Endothelial cell of umbilical vein (primary cell): ENCODE results near the gene KRT32. TPM values are rescaled to one million over a fixed set of nuclear protein-coding genes. Genes with fewer than 3 reads are reported as not detected.

Experiments used
- BruUV-seq: library from RNA; stranded (reverse); fragments of 400-500 nt; replicated peaks from 2 replicates; lab custom pipeline; 2021; lab: Mats Ljungman, UMichigan
- CTCF ChIA-PET: fragments of 300-600, 350-600 bp; sonication (Branson Sonifier 250); formaldehyde crosslinking; loops from one replicate; lab custom pipeline; 2021; ENCODE audit warnings: antibody characterized with exemption, inconsistent platforms; lab: Charles Lee
- POLR2A ChIA-PET: fragments of 300-600, 350-600 bp; sonication (Branson Sonifier 250); formaldehyde crosslinking; loops from one replicate; lab custom pipeline; 2021; ENCODE audit warnings: antibody characterized with exemption, inconsistent platforms; lab: Charles Lee
- DNase-seq: peaks from one replicate; pipeline ENCODE4 v3.0.0-alpha.2; 2011; ENCODE audit warnings: low read depth, low spot score
- FAIRE-seq: peaks from 2 replicates; lab custom pipeline; 2011; peaks lifted over from hg19 to GRCh38; lab: Jason Lieb, UNC
- H2AFZ ChIP-seq: 2 replicates; pipeline ENCODE4 v1.6.0; 2012; ENCODE audit warnings: low read depth, low read length, control low read depth, inconsistent platforms
- H3K27ac ChIP-seq: 2 replicates; pipeline ENCODE4 v1.5.1; 2011; ENCODE audit warnings: low read depth, mild to moderate bottlenecking, control low read depth, low read length, moderate library complexity; ENCODE audit not compliant: insufficient read depth
- H3K27me3 ChIP-seq, 2 experiments: 2 replicates each; pipeline versions ENCODE4 v1.6.0 to v1.6.1; 2011; ENCODE audit warnings: low read length in 2 of 2, mixed read lengths in 1 of 2; ENCODE audit not compliant: control insufficient read depth in 2 of 2, insufficient read depth in 2 of 2
- H3K36me3 ChIP-seq, 2 experiments: 2 replicates in 1 of 2; 3 replicates in 1 of 2; pipeline ENCODE4 v1.5.1; 2011; ENCODE audit warnings: low read length in 2 of 2, mild to moderate bottlenecking in 1 of 2, moderate library complexity in 1 of 2; ENCODE audit not compliant: control insufficient read depth in 2 of 2, insufficient read depth in 2 of 2; ENCODE audit errors: extremely low read depth in 1 of 2
- H3K4me1 ChIP-seq: 3 replicates; pipeline ENCODE4 v1.5.1; 2011; ENCODE audit warnings: mild to moderate bottlenecking, low read length; ENCODE audit not compliant: control insufficient read depth, insufficient read depth; ENCODE audit errors: extremely low read depth
- H3K4me2 ChIP-seq: 2 replicates; pipeline ENCODE4 v1.6.1; 2011; ENCODE audit warnings: low read length, control low read depth, mixed read lengths; ENCODE audit not compliant: insufficient read depth
- H3K4me3 ChIP-seq, 3 experiments: fragments of 200-600 bp in 1 of 3; sonication (generic), shearing (Covaris generic) in 1 of 3; replicated peaks in 1 of 3; 2 replicates each; pipeline ENCODE4 v1.5.1; 2011 to 2016; ENCODE audit warnings: control low read depth in 3 of 3, low read length in 3 of 3, mild to moderate bottlenecking in 2 of 3, inconsistent platforms in 1 of 3, low read depth in 1 of 3, moderate library complexity in 1 of 3; ENCODE audit not compliant: insufficient read depth in 1 of 3
- H3K79me2 ChIP-seq: 2 replicates; pipeline ENCODE4 v1.6.0; 2012; ENCODE audit warnings: low read length, inconsistent platforms; ENCODE audit not compliant: control insufficient read depth, insufficient read depth
- H3K9ac ChIP-seq: replicated peaks from 2 replicates; pipeline ENCODE3; 2011; ENCODE audit warnings: low read length, control low read depth; ENCODE audit not compliant: insufficient read depth; ENCODE audit errors: extremely low read depth
- H3K9me1 ChIP-seq: replicated peaks from 3 replicates; pipeline ENCODE4 v1.6.0; 2011; ENCODE audit warnings: mild to moderate bottlenecking, low read length; ENCODE audit not compliant: control insufficient read depth, insufficient read depth; ENCODE audit errors: extremely low read depth
- H3K9me3 ChIP-seq: replicated peaks from 2 replicates; pipeline ENCODE4 v1.5.1; 2012; ENCODE audit warnings: low read length, inconsistent platforms; ENCODE audit not compliant: control insufficient read depth, insufficient read depth
- H4K20me1 ChIP-seq: replicated peaks from 2 replicates; pipeline ENCODE3; 2011; ENCODE audit warnings: mild to moderate bottlenecking, low read length; ENCODE audit not compliant: control insufficient read depth, insufficient read depth; ENCODE audit errors: extremely low read depth
- EZH2 ChIP-seq: IDR thresholded peaks from 2 replicates; pipeline ENCODE4 v1.6.1; 2012; ENCODE audit warnings: borderline replicate concordance, low read depth, mild to moderate bottlenecking, moderate library complexity, low read length, inconsistent platforms; ENCODE audit not compliant: severe bottlenecking
- FOS ChIP-seq: IDR thresholded peaks from 2 replicates; pipeline ENCODE4 v1.6.1; 2011; ENCODE audit warnings: mild to moderate bottlenecking, low read length, moderate library complexity, borderline replicate concordance; ENCODE audit not compliant: insufficient read depth
- GATA2 ChIP-seq: IDR thresholded peaks from 2 replicates; pipeline ENCODE4 v1.7.0; 2011; ENCODE audit warnings: low read depth, mild to moderate bottlenecking, moderate library complexity, mixed read lengths, low read length; ENCODE audit not compliant: insufficient read length, insufficient read depth
- JUN ChIP-seq: IDR thresholded peaks from 2 replicates; pipeline ENCODE4 v1.6.1; 2011; ENCODE audit warnings: borderline replicate concordance, low read depth; ENCODE audit not compliant: insufficient read length, insufficient read depth
- MYC ChIP-seq: IDR thresholded peaks from one replicate; pipeline ENCODE4 v1.6.1; 2011; ENCODE audit warnings: mild to moderate bottlenecking, low read depth, low read length
- POLR2A ChIP-seq: IDR thresholded peaks from 2 replicates; pipeline ENCODE4 v1.6.1; 2012; ENCODE audit warnings: low read depth, mild to moderate bottlenecking, control low read depth, low read length
- POLR2AphosphoS5 ChIP-seq: IDR thresholded peaks from 2 replicates; pipeline ENCODE4 v1.6.1; 2012; ENCODE audit warnings: low read depth, mild to moderate bottlenecking, control low read depth, low read length, moderate library complexity; ENCODE audit not compliant: insufficient read depth
- dilution Hi-C: fragments of 300-500 bp; cut with MboI; formaldehyde crosslinking; loops from one replicate; pipeline ENCODE4 v1.15.0; 2019; ENCODE audit warnings: low sequenced_read_pairs; ENCODE audit not compliant: extremely low pct_ligation_motif_present
- intact Hi-C: fragments of 100-400 bp; cut with micrococcal nuclease; formaldehyde crosslinking; loops from one replicate; pipeline ENCODE4 v1.10.0; 2022
- polyA plus RNA-seq, 4 experiments: library from polyadenylated mRNA; depleted of rRNA in 3 of 4; stranded (reverse) in 3 of 4; unstranded in 1 of 4; fragments of >200 nt; gene quantifications; 2 replicates each; pipeline versions ENCODE4 v1.2.1 to v1.2.3, GENCODE V29; 2011 to 2012; ENCODE audit warnings: missing spikeins in 1 of 4
- total RNA-seq: library from RNA; stranded (reverse); gene quantifications from 2 replicates; pipeline ENCODE4 v1.2.3, GENCODE V29; 2021
- TF ChIP-seq, protein P1 (sequence below): IDR thresholded peaks from 2 replicates; pipeline ENCODE4 v1.6.1; 2011; ENCODE audit not compliant: insufficient read depth, insufficient read length
- TF ChIP-seq, protein P2 (sequence below), 2 donors: IDR thresholded peaks; 1 replicate in 1 of 2; 2 replicates in 1 of 2; pipeline ENCODE4 v1.5.1; 2011; ENCODE audit warnings: low read length in 2 of 2, mild to moderate bottlenecking in 2 of 2, moderate library complexity in 2 of 2, control low read depth in 1 of 2, inconsistent platforms in 1 of 2, low read depth in 1 of 2; ENCODE audit not compliant: insufficient read depth in 1 of 2; ENCODE audit errors: extremely low read depth in 1 of 2

KRT32 gene
- total and polyA plus RNA-seq, 2 donors (not counting 3 experiments of a cell fraction or from before 2014, with no cell fraction given) = not detected

GRCh38 chr17:41480136-41480535 lies 12.9 kb upstream of the KRT32 start:
- no peak for FAIRE-seq

GRCh38 chr17:41478237-41478636 lies 11.1 kb upstream of the KRT32 start:
- Histone ChIP-seq H3K36me3 (no peaks in the 10 kb centered on the region), H3K4me1 (no peaks in the 10 kb centered on the region), H4K20me1 (no peaks in the 10 kb centered on the region), H3K9me3 (no peaks in the 10 kb centered on the region), H3K9me1 (no peaks in the 10 kb centered on the region), H2AFZ (no peak overlapping the region), H3K4me3 (no peak overlapping the region), H3K9ac (no peak overlapping the region), H3K27me3 (peaks cover 3 to 5% of the 10 kb centered on the region in 2 experiments), H3K27ac (no peak overlapping the region), H3K79me2 (no peaks in the 10 kb centered on the region), H3K4me2 (no peak overlapping the region)
- CTCF ChIA-PET = interaction anchor here (0.8 to 1.2 kb wide), 3 partner anchors 9 to 184 kb away, joined by 3 to 6 read pairs (median 4); no protein-coding TSS in a partner anchor
- TF ChIP-seq MYC = no peak
- TF ChIP-seq POLR2A = no peak
- TF ChIP-seq, protein P1, sequence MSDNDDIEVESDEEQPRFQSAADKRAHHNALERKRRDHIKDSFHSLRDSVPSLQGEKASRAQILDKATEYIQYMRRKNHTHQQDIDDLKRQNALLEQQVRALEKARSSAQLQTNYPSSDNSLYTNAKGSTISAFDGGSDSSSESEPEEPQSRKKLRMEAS = no peak
- TF ChIP-seq, protein P2, sequence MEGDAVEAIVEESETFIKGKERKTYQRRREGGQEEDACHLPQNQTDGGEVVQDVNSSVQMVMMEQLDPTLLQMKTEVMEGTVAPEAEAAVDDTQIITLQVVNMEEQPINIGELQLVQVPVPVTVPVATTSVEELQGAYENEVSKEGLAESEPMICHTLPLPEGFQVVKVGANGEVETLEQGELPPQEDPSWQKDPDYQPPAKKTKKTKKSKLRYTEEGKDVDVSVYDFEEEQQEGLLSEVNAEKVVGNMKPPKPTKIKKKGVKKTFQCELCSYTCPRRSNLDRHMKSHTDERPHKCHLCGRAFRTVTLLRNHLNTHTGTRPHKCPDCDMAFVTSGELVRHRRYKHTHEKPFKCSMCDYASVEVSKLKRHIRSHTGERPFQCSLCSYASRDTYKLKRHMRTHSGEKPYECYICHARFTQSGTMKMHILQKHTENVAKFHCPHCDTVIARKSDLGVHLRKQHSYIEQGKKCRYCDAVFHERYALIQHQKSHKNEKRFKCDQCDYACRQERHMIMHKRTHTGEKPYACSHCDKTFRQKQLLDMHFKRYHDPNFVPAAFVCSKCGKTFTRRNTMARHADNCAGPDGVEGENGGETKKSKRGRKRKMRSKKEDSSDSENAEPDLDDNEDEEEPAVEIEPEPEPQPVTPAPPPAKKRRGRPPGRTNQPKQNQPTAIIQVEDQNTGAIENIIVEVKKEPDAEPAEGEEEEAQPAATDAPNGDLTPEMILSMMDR (IDR thresholded peaks at IDR 0.05; ENCODE audit: extremely low read depth in 1 of 2, insufficient read depth in 1 of 2, low read depth in 1 of 2, low read length in 2 of 2) = no peak
- TF ChIP-seq JUN = no peak
- TF ChIP-seq GATA2 = no peak
- no peak for TF ChIP-seq FOS
- no peak for TF ChIP-seq EZH2
- no peak for TF ChIP-seq POLR2AphosphoS5
- no TSS peak for BruUV-seq
- intact Hi-C loops = loop anchor here (10.0 kb wide), 1 partner anchor 53 kb away; the partner anchor contains the start of gene KRT37
- dilution Hi-C loops = no loop called here
- POLR2A ChIA-PET = no interaction called here
- DNase-seq = no peak
- no peak for FAIRE-seq

More at GRCh38 chr17:41480136-41480535, 12.9 kb upstream of the KRT32 start:
- H3K36me3 ChIP-seq = no peaks in the 10 kb centered on the region
- no peak overlapping the region for H2AFZ ChIP-seq
- H3K9ac ChIP-seq = no peak overlapping the region
- no peak overlapping the region for H3K4me3 ChIP-seq
- dilution Hi-C loops = no loop called here
- intact Hi-C loops = no loop called here
- no peaks in the 10 kb centered on the region for H3K9me1 ChIP-seq
- no peak overlapping the region for H3K4me2 ChIP-seq
- ChIA-PET POLR2A (no interaction called here), CTCF (interaction anchor here (0.8 to 22.3 kb wide), 2 partner anchors 12 to 71 kb away, joined by 3 to 350 read pairs; no protein-coding TSS in a partner anchor)
- H4K20me1 ChIP-seq = no peaks in the 10 kb centered on the region
- DNase-seq = no peak
- BruUV-seq = no TSS peak
- no peak overlapping the region for H3K27ac ChIP-seq
- TF ChIP-seq MYC (no peak), JUN (no peak), EZH2 (no peak), FOS (no peak), POLR2A (no peak), GATA2 (no peak)
- TF ChIP-seq, protein P1 = no peak
- no peaks in the 10 kb centered on the region for H3K9me3 ChIP-seq
- H3K4me1 ChIP-seq = no peaks in the 10 kb centered on the region
- H3K27me3 ChIP-seq = no peaks in the 10 kb centered on the region
- H3K79me2 ChIP-seq = no peaks in the 10 kb centered on the region
